ENCODE results near the gene SLAMF1. TPM values are rescaled to one million over a fixed set of nuclear protein-coding genes. Genes with fewer than 3 reads are reported as not detected.

SLAMF1 gene
- polyA plus RNA-seq, 2 donors, result 0.26 to 0.29 TPM

- WGBS, 2 donors, result 46 to 48% methylated on average over 2 of the region's 2 CpGs
- H3K4me3 ChIP-seq (ENCODE audit: low read depth in 1 of 2, low read length in 2 of 2), result no peak overlapping the region
- H3K27ac ChIP-seq (ENCODE audit: low read depth in 2 of 2, low read length in 1 of 2), result no peak overlapping the region
- H3K36me3 ChIP-seq (ENCODE audit: control insufficient read depth in 2 of 2, insufficient read depth in 2 of 2, low read length in 1 of 2), result no peaks in the 10 kb centered on the region
- no peaks in the 10 kb centered on the region for H3K9me3 ChIP-seq (ENCODE audit: control insufficient read depth in 2 of 2, insufficient read depth in 1 of 2, low read depth in 1 of 2, low read length in 1 of 2)
- H3K27me3 ChIP-seq (ENCODE audit: control insufficient read depth in 1 of 2, insufficient read depth in 2 of 2, low read length in 2 of 2), result no peaks in the 10 kb centered on the region
- H3K4me1 ChIP-seq (ENCODE audit: control insufficient read depth in 2 of 2, insufficient read depth in 2 of 2, low read length in 1 of 2), result no peaks in the 10 kb centered on the region
Measured at GRCh38 chr1:160608514-160608913, 38.3 kb downstream of the SLAMF1 start.

DNA sequence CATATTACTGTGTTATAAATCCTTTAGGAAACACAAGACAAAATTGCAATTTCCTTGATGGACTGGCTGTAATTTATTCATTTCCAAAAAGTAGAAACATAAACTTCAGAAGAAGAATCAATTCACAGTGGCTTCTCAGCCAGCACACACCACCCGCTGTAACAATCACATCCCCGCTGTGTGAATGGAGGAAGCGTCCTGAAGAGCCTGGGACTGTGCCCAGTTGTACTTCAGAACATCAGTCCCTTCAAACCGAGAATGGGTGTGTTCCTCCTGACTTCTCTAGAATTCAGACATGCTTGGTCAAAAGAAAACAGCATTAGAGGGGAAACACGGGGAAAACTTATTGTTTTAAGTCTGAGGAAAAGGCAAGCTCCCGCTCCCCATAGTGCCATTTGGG is 38.8 kb downstream of the SLAMF1 start:
- H3K4me3 ChIP-seq (ENCODE audit: low read depth in 1 of 2, low read length in 2 of 2), result no peak overlapping the region
- no peaks in the 10 kb centered on the region for H3K9me3 ChIP-seq (ENCODE audit: control insufficient read depth in 2 of 2, insufficient read depth in 1 of 2, low read depth in 1 of 2, low read length in 1 of 2)
- H3K36me3 ChIP-seq (ENCODE audit: control insufficient read depth in 2 of 2, insufficient read depth in 2 of 2, low read length in 1 of 2), result no peaks in the 10 kb centered on the region
- H3K4me1 ChIP-seq (ENCODE audit: control insufficient read depth in 2 of 2, insufficient read depth in 2 of 2, low read length in 1 of 2), result no peaks in the 10 kb centered on the region
- WGBS, 2 donors, result 71 to 75% methylated on average over 6 of the region's 6 CpGs
- H3K27ac ChIP-seq (ENCODE audit: low read depth in 2 of 2, low read length in 1 of 2), result no peak overlapping the region
- no peaks in the 10 kb centered on the region for H3K27me3 ChIP-seq (ENCODE audit: control insufficient read depth in 1 of 2, insufficient read depth in 2 of 2, low read length in 2 of 2)

- H3K36me3 ChIP-seq (ENCODE audit: control insufficient read depth in 2 of 2, insufficient read depth in 2 of 2, low read length in 1 of 2), result no peaks in the 10 kb centered on the region
- H3K4me1 ChIP-seq (ENCODE audit: control insufficient read depth in 2 of 2, insufficient read depth in 2 of 2, low read length in 1 of 2), result no peaks in the 10 kb centered on the region
- H3K4me3 ChIP-seq (ENCODE audit: low read depth in 1 of 2, low read length in 2 of 2), result no peak overlapping the region
- no peaks in the 10 kb centered on the region for H3K9me3 ChIP-seq (ENCODE audit: control insufficient read depth in 2 of 2, insufficient read depth in 1 of 2, low read depth in 1 of 2, low read length in 1 of 2)
- 83 to 91% methylated on average over 1 of the region's 1 CpG for WGBS, 2 donors
- no peak overlapping the region for H3K27ac ChIP-seq (ENCODE audit: low read depth in 2 of 2, low read length in 1 of 2)
- H3K27me3 ChIP-seq (ENCODE audit: control insufficient read depth in 1 of 2, insufficient read depth in 2 of 2, low read length in 2 of 2), result no peaks in the 10 kb centered on the region
Measured at GRCh38 chr1:160607672-160608032, 39.2 kb downstream of the SLAMF1 start.

GRCh38 chr1:160607011-160607671 is 39.7 kb downstream of the SLAMF1 start:
- H3K4me1 ChIP-seq (ENCODE audit: control insufficient read depth in 2 of 2, insufficient read depth in 2 of 2, low read length in 1 of 2), result no peaks in the 10 kb centered on the region
- no peak overlapping the region for H3K4me3 ChIP-seq (ENCODE audit: low read depth in 1 of 2, low read length in 2 of 2)
- no peak overlapping the region for H3K27ac ChIP-seq (ENCODE audit: low read depth in 2 of 2, low read length in 1 of 2)
- no peaks in the 10 kb centered on the region for H3K27me3 ChIP-seq (ENCODE audit: control insufficient read depth in 1 of 2, insufficient read depth in 2 of 2, low read length in 2 of 2)
- 36 to 37% methylated on average over 3 of the region's 3 CpGs for WGBS, 2 donors
- H3K9me3 ChIP-seq (ENCODE audit: control insufficient read depth in 2 of 2, insufficient read depth in 1 of 2, low read depth in 1 of 2, low read length in 1 of 2), result no peaks in the 10 kb centered on the region
- H3K36me3 ChIP-seq (ENCODE audit: control insufficient read depth in 2 of 2, insufficient read depth in 2 of 2, low read length in 1 of 2), result no peaks in the 10 kb centered on the region

DNA sequence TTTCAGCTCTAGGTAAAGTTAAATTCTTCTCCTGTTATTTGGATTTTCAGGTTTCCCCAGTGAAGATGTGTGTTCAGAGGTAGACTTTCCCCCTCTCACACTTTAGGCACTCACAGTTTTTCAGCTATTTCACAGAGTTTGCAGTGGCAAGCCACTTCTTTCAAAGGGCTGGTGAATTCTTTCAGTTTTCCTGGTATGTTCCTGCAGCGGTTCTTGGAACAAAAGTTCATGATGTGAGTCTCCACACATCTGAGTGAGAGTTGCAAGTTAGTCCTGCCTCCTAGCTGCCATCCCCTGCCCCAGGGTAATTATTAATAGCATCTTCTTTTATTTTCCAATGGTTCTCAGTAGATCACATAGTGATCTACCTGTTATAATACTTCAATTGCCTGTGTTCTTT is 40.2 kb downstream of the SLAMF1 start:
- 61 to 63% methylated on average over 1 of the region's 1 CpG for WGBS, 2 donors
- Histone ChIP-seq H3K9me3 (ENCODE audit: control insufficient read depth in 2 of 2, insufficient read depth in 1 of 2, low read depth in 1 of 2, low read length in 1 of 2) (no peaks in the 10 kb centered on the region), H3K27ac (ENCODE audit: low read depth in 2 of 2, low read length in 1 of 2) (no peak overlapping the region), H3K27me3 (ENCODE audit: control insufficient read depth in 1 of 2, insufficient read depth in 2 of 2, low read length in 2 of 2) (no peaks in the 10 kb centered on the region), H3K36me3 (ENCODE audit: control insufficient read depth in 2 of 2, insufficient read depth in 2 of 2, low read length in 1 of 2) (no peaks in the 10 kb centered on the region), H3K4me3 (ENCODE audit: low read depth in 1 of 2, low read length in 2 of 2) (no peak overlapping the region), H3K4me1 (ENCODE audit: control insufficient read depth in 2 of 2, insufficient read depth in 2 of 2, low read length in 1 of 2) (no peaks in the 10 kb centered on the region)

DNA sequence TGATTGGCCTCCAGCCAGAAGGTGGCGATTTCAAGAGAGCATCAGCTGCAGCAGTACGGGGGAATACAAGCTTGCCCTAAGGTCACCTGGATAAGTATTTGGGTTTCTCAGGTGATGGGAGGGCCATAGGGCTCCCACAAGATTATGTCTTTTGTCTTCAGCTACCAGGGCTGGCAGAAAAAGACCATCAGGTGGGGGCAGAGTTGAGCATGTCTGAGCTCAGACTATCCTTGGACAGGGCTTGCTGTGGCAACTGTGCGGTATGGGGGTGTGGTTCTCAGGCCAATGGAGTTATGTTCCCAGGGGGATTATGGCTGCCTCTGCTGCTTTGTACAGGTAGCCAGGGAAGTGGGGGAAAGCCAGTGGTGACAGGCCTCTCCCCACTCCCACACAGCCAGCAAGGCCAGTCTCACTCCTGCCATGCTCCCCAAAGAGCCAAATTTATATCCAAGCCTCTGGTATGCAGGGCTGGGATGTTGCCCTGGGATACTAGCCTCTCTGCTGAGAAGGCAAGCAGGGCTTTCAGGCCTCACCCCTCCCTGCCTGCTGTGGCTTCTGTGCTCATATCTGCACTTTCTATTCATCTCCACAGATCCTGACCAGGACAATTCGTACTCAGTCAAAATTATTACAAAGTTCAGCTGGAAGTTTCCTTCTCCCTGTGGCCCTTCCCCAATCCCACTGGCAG is 40.9 kb downstream of the SLAMF1 start:
- 63 to 64% methylated on average over 4 of the region's 4 CpGs for WGBS, 2 donors
- Histone ChIP-seq H3K27me3 (ENCODE audit: control insufficient read depth in 1 of 2, insufficient read depth in 2 of 2, low read length in 2 of 2) (no peaks in the 10 kb centered on the region), H3K9me3 (ENCODE audit: control insufficient read depth in 2 of 2, insufficient read depth in 1 of 2, low read depth in 1 of 2, low read length in 1 of 2) (no peaks in the 10 kb centered on the region), H3K27ac (ENCODE audit: low read depth in 2 of 2, low read length in 1 of 2) (no peak overlapping the region), H3K4me1 (ENCODE audit: control insufficient read depth in 2 of 2, insufficient read depth in 2 of 2, low read length in 1 of 2) (no peaks in the 10 kb centered on the region), H3K4me3 (ENCODE audit: low read depth in 1 of 2, low read length in 2 of 2) (no peak overlapping the region), H3K36me3 (ENCODE audit: control insufficient read depth in 2 of 2, insufficient read depth in 2 of 2, low read length in 1 of 2) (no peaks in the 10 kb centered on the region)

GRCh38 chr1:160605205-160605604 is 41.6 kb downstream of the SLAMF1 start:
- H3K4me3 ChIP-seq (ENCODE audit: low read depth in 1 of 2, low read length in 2 of 2), result no peak overlapping the region
- no peaks in the 10 kb centered on the region for H3K9me3 ChIP-seq (ENCODE audit: control insufficient read depth in 2 of 2, insufficient read depth in 1 of 2, low read depth in 1 of 2, low read length in 1 of 2)
- no peaks in the 10 kb centered on the region for H3K4me1 ChIP-seq (ENCODE audit: control insufficient read depth in 2 of 2, insufficient read depth in 2 of 2, low read length in 1 of 2)
- 82 to 87% methylated on average over 2 of the region's 2 CpGs for WGBS, 2 donors
- H3K36me3 ChIP-seq (ENCODE audit: control insufficient read depth in 2 of 2, insufficient read depth in 2 of 2, low read length in 1 of 2), result no peaks in the 10 kb centered on the region
- H3K27ac ChIP-seq (ENCODE audit: low read depth in 2 of 2, low read length in 1 of 2), result no peak overlapping the region
- no peaks in the 10 kb centered on the region for H3K27me3 ChIP-seq (ENCODE audit: control insufficient read depth in 1 of 2, insufficient read depth in 2 of 2, low read length in 2 of 2)

- Histone ChIP-seq H3K36me3 (ENCODE audit: control insufficient read depth in 2 of 2, insufficient read depth in 2 of 2, low read length in 1 of 2) (no peaks in the 10 kb centered on the region), H3K9me3 (ENCODE audit: control insufficient read depth in 2 of 2, insufficient read depth in 1 of 2, low read depth in 1 of 2, low read length in 1 of 2) (no peaks in the 10 kb centered on the region), H3K27me3 (ENCODE audit: control insufficient read depth in 1 of 2, insufficient read depth in 2 of 2, low read length in 2 of 2) (no peaks in the 10 kb centered on the region), H3K4me1 (ENCODE audit: control insufficient read depth in 2 of 2, insufficient read depth in 2 of 2, low read length in 1 of 2) (no peaks in the 10 kb centered on the region), H3K4me3 (ENCODE audit: low read depth in 1 of 2, low read length in 2 of 2) (no peak overlapping the region), H3K27ac (ENCODE audit: low read depth in 2 of 2, low read length in 1 of 2) (no peak overlapping the region)
- WGBS, 2 donors, result 82 to 88% methylated on average over 2 of the region's 2 CpGs
Measured at GRCh38 chr1:160597705-160598104, 49.1 kb downstream of the SLAMF1 start.

DNA sequence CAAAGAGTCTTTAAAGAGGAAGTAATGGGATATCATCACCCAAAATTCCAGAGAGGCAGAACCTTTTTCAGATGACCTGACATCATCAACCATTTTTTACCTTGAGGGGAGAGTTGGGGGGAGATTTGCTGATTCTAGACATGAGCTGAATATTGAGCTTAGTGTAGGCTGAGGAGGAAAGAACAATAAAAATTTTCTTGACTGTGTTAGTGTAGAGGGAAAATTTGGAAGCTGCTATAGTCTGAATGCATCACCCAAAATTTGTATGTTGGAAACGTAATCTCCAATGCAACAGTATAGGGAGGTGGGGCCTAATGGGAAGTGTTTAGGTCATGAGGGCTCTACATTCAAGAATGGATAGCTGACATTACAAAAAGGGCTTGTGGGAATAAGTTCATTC is 49.8 kb downstream of the SLAMF1 start:
- Histone ChIP-seq H3K4me3 (ENCODE audit: low read depth in 1 of 2, low read length in 2 of 2) (no peak overlapping the region), H3K9me3 (ENCODE audit: control insufficient read depth in 2 of 2, insufficient read depth in 1 of 2, low read depth in 1 of 2, low read length in 1 of 2) (no peaks in the 10 kb centered on the region), H3K36me3 (ENCODE audit: control insufficient read depth in 2 of 2, insufficient read depth in 2 of 2, low read length in 1 of 2) (no peaks in the 10 kb centered on the region), H3K27ac (ENCODE audit: low read depth in 2 of 2, low read length in 1 of 2) (no peak overlapping the region), H3K4me1 (ENCODE audit: control insufficient read depth in 2 of 2, insufficient read depth in 2 of 2, low read length in 1 of 2) (no peaks in the 10 kb centered on the region), H3K27me3 (ENCODE audit: control insufficient read depth in 1 of 2, insufficient read depth in 2 of 2, low read length in 2 of 2) (no peaks in the 10 kb centered on the region)
- WGBS, 2 donors, result 93 to 96% methylated on average over 1 of the region's 1 CpG

DNA sequence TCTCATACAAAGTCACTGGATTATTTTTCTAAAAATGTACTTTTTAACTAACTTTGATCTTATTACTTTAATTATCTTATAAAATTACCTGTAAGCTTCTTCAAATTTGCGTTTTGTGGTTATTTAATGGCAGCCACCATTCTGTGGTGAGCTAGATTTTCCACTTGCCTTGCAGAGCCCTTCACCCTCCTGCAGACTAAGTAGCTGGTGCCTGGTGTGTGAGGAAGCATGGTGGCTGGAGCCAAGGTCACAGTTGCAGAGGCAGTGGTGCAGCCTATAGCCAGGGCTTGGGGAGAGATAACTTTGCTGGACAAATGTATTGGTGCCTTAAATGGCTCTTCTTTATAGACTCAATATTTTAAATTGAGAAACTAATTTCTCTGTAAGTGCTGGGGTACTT is 56.4 kb downstream of the SLAMF1 start:
- Histone ChIP-seq H3K36me3 (ENCODE audit: control insufficient read depth in 2 of 2, insufficient read depth in 2 of 2, low read length in 1 of 2) (no peaks in the 10 kb centered on the region), H3K27me3 (ENCODE audit: control insufficient read depth in 1 of 2, insufficient read depth in 2 of 2, low read length in 2 of 2) (no peaks in the 10 kb centered on the region), H3K4me3 (ENCODE audit: low read depth in 1 of 2, low read length in 2 of 2) (no peak overlapping the region), H3K4me1 (ENCODE audit: control insufficient read depth in 2 of 2, insufficient read depth in 2 of 2, low read length in 1 of 2) (no peaks in the 10 kb centered on the region), H3K27ac (ENCODE audit: low read depth in 2 of 2, low read length in 1 of 2) (no peak overlapping the region), H3K9me3 (ENCODE audit: control insufficient read depth in 2 of 2, insufficient read depth in 1 of 2, low read depth in 1 of 2, low read length in 1 of 2) (no peaks in the 10 kb centered on the region)
- WGBS, 2 donors, result 79 to 83% methylated on average over 1 of the region's 1 CpG
